ENCODE results near the gene RPA1.

GRCh38 chr17:1800240-1800639 is 29.6 kb upstream of the RPA1 start:
- no peak for TF ChIP-seq CTCF (IDR thresholded peaks at IDR 0.05; ENCODE audit: poor library complexity)
- TF ChIP-seq EZH2 (IDR thresholded peaks at IDR 0.05; ENCODE audit: borderline replicate concordance): no peak
- TF ChIP-seq EZH2phosphoT487 (IDR thresholded peaks at IDR 0.05; ENCODE audit: low read depth, severe bottlenecking, unreplicated experiment): no peak
